ENCODE measurements around the gene METRNL.

The METRNL gene

DNA sequence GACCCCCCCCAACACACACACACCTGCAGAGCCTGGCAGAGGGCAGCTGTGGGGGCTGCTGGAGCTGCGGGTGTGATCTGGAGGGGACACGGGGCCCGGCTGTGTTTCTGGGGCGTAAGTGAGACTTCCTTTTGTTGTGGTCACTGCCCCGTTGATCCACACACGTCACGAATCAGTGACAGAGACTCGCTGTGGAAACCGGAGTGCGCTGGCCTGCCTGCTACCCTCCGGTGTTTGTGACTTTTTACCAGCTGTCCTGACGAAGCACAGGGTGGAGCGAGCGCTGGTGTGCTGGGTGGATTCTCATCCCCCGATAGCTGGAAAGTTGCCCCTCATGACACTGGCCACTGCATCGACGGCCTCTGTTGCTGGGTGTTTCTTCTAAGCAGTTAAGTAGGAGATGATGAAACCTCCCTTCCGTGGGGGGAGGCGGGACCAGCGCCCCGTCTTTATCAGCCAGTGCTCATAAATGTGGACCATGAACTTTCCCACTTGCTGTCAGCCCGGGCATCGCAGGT lies 2.3 kb downstream of the METRNL start:
- no peak for DNase-seq

DNA sequence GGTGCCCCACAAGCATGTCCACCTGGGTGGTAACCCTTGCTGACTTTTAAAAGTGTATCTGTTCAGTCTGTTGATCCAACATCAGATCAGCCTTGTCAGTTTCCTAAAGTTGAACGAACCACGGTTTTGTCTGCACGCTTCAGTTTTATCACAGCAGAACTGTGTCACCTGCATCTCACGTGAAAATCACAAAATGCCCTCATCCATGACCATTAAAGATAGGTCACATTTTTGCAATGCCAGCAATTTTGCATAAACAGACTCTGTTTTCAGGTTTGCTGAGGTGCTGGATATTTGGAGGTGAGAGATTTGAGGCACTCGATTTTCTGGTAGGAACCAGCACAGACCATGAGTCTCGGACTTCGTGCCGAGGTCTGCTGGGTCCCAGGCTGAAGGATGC lies 3.0 kb downstream of the METRNL start:
- DNase-seq = no peak

DNA sequence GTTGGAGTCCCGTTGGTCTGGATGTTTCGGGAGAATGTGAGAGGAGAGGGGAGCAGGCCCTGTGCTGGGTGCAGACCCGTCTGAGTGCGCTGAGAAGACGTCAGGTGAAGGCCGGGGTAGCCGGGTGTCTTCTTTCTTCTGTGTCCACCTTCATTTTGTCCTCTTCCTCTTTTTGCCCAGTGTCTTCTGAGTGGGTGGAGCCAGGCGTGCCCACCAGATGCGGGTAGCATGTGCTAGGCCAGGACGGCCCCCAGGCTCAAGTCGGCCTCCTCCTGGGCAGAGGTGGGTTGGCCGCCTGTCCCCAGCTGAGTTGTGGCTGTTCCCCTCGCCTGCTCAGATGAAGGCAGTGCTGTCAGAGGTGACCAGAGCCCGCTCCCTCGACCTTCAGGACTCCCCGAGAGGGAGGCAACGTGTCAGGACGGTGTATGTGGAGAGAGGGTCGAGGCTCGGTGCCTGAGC lies 3.5 kb downstream of the METRNL start:
- no peak for DNase-seq

DNA sequence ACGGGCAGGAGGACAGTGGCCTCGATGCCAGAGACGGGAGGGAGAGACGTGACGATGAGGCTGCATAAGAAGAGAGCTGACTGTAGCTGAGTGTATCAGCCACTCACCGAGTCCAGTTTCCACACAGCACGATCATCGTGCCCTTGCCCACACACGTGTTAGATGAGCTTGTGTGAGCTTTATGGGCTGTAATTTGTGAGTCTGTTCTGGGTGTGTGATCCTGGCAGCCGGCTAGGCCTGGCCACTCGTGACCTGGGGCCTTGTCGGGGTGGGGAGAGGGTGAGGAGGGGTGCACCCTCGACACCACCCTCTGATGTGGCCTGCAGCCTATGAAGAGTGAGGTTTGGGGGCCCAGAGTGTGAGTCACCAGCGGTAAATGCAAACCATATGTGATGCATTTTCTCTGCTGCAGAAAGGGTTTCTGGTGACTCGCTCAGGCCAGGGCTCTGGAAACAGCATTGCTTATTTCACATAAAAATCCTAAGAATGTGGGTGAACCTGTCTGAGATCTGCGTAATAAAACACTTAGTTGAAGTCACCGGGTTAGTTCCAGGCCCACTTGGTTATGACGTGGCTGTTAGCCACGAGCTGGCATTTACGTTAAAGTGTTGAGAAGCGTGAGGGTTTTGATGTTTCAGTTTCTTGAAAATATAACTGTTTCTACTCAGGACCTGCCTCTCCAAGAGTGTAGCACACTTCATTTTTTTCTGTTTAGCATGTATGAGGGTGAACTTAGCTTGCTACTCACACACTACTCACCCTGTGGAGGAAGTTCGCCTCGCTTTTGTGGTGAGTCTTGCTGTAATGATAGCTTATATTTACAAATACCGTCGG lies 4.2 kb downstream of the METRNL start:
- peak; percentile 89 for DNase-seq

DNA sequence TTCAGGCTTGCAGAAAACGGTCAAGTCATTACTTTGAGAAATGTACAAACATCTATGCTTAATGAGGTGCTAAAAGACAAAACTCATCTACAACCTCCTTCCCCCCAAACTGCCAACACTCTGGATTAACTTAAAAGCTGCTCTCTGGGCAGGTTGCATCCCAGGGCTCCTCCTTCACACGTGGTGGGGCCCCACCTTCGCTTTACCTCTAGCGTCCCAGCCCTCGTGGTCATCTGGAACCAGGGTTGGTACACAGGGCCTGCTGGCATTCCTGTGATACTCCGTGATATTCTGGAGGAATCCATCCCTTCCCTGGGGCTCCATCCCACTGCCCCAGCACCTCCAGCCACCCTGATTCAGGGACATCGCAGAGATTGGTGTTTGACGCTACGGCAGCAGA lies 4.8 kb downstream of the METRNL start:
- no peak for DNase-seq

DNA sequence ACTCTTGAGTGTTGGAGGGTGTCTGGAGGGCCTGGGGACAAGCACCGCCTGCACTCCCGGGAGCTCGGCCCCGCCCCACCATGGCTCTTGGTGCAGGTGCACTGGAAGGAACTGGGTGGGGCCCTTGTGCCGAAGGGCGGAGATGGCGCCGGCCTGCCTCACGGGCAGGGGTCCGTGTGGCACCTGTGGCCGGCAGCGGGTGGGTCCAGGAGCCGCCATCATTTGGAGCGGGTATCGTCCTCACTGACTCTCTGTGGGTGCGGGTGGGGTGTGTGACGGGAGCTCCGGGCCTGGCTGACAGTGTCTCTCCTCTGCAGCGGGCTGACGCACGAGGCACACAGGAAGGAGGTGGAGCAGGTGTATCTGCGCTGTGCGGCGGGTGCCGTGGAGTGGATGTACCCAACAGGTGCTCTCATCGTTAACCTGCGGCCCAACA lies 5.2 kb downstream of the METRNL start:
- no peak for DNase-seq

DNA sequence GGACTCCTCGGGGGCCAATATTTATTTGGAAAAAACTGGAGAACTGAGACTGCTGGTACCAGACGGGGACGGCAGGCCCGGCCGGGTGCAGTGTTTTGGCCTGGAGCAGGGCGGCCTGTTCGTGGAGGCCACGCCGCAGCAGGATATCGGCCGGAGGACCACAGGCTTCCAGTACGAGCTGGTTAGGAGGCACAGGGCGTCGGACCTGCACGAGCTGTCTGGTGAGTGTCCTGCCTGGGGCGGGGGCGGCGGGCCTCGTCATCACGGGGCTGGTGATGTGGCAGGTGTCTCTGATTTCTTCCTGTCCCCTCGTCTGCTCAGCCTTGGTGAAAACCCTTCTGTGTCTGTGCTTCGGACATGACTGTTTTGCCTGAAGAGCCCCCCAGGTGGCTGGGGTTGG lies 5.7 kb downstream of the METRNL start:
- DNase-seq = no peak

DNA sequence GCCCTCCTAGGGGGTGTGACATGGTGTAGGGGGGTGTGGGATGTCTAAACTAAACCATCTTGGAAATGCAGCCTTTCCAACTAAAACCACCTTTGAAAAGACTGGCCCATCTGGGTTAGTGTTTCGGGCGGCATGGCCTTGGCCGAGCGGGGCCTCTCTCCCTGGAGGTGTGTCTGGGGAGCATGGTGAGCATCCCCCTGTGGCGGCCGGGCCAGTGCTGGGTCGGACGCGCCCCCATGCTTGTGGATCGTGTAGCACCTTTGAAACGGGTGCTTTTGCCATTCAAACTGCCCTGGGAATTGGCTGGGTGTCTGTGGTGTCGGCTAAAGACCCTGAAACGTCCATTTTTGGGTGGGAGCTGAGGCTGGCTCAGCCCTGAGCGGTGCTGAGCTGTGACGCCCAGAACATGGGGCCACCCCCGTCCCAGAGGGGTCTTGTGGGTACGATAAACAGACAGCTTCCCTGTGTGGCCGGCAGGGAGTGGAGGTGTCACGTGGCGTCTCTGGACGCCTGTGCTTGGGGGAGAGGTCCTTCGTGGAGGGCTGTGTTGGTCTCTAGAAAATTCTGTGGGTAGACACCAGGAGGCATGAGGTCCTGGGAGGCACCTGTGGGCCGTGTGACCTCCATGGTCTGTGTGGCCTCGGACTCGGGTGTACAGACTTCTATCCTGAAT lies 6.3 kb downstream of the METRNL start:
- no peak for DNase-seq

DNA sequence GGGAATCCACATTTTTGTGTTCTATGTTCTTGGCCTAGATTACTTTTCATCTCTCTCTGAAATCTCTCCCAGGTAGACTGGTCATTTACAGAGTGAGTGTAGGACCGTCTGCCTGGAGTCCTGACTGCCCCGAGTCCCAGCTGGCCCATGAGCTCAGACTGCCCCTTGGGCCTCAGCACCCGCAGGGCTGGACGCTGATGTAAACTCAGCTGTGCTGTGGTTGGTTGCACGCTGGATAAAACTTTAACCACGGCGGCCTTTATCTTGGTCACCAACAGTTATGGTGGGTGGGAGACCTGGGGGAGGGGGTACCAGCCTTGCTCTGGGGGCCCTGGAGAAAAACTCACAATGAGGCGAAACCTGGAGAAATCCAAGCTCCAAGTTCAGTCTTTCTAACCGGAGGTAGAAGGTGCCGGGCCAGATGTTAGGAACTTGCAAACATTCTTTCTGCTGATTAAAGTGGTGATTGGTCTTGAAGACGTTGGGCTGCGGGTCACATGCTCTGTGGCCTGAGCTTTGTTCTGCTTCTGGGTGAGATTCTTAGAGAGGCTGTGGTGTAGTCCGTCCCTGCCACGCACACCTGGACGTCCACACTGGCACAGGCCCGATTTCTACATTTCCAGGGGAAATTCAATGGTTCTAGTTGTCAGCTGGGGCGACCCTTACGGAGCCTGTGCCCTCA lies 6.9 kb downstream of the METRNL start:
- DNase-seq = no peak

DNA sequence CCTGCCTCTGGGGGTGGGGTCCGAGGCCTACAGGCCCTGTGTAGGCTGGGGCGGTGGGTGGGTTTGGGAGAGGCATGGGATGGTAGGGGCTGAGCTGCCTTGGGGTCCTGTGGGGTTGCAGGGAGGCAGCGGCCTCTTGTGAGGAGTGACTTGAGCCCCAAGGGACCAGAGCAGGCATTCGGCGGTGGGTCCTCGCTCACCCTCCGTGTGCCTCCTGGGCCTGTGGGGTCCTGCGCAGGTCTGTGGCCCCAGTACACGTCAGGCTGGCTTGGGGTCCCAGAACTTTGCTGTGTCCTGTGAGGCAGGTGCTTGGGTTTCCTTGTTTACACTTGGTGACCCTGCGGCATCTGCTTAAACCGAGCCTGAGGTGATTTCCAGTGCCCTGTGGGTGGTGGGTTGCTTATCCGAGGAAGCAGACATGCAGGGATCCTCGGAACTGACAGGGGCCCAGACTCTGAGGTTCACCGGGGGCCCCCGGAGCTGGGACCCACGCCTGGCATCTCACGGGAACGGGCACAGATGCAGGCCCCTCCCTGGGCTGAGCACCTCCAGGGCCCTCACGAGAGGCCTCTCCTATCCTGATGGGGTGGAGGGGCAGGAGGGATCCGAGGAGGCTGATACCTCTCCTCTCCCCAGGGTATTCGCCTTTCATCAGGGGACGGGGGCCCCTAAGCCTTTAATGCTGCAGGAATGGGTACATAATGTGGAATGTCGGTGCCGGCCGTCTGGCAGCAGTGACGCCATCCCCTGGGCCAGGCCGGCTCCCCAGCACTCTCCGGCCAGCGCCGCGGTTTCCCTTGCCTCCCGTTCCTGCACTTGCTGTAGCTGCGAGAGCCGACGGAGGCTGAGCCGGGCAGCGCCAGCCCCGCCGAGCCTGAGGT lies 7.7 kb downstream of the METRNL start:
- DNase-seq = no peak

DNA sequence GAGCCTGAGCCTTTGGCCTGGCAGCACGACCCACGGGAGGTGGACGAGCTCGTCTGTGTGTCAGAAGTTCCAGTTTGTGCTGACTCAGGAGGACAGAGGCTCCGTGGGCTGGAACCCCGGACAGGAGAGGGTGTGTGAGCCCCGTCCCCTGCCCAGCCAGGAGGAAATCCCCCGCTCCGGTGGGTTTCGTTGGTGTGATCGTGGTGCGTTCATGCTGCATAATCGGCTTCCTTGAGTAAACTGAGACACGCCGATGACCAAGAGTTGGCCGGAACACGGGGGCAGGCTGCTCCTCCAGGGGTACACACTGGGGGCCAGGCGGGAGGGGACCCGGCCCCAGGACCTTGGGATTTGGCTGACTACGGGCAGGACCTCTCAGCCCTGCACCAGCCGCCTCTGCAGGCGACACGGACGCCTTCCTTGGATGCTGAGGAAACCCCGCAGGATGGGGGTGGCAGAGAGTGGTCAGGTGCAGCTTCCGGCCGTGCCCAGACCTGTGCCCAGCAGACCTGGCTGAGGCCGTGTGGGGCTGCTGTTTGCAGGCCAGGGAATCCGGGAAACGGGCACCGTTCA lies 8.5 kb downstream of the METRNL start:
- no peak for DNase-seq

DNA sequence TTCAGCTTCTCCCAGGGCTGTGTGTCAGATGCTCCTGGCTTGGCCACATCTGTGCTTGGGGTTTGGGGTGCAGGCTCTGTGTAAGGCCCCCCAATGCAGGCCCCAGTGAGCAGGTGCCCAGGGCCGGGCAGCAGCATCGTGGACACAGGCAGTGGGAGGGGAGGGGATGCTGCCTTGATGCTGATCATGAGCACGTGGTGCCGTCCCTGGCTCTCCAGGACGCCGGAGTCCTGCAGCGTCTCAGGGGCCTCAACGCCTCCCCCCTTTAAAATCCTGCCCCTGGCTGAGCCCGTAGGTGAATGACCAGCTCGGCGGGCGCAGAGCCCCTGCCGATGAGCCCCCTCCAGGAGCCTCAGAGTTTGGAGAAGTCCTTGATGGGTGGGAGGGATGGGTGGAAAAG lies 9.0 kb downstream of the METRNL start:
- no peak for DNase-seq

DNA sequence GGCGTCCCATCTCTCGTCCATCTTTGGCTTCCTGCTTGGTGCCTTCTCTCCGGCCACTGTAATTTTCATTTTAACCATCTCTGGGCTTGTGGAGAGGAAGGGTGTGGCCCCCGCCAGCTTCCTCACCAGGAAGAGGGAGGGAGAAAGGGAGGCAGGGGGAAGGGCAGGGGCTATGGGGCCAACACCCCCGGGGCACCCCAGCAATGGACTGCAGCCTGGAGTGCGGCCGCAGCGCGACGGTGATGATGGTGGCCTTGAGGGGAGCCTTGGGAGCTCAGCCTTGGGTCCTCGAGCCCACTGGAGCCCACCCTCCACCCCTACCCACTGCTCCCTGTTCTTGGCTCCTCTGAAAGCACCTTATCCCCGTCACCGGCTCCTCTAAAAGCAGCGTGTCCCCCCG lies 9.5 kb downstream of the METRNL start:
- no peak for DNase-seq

DNA sequence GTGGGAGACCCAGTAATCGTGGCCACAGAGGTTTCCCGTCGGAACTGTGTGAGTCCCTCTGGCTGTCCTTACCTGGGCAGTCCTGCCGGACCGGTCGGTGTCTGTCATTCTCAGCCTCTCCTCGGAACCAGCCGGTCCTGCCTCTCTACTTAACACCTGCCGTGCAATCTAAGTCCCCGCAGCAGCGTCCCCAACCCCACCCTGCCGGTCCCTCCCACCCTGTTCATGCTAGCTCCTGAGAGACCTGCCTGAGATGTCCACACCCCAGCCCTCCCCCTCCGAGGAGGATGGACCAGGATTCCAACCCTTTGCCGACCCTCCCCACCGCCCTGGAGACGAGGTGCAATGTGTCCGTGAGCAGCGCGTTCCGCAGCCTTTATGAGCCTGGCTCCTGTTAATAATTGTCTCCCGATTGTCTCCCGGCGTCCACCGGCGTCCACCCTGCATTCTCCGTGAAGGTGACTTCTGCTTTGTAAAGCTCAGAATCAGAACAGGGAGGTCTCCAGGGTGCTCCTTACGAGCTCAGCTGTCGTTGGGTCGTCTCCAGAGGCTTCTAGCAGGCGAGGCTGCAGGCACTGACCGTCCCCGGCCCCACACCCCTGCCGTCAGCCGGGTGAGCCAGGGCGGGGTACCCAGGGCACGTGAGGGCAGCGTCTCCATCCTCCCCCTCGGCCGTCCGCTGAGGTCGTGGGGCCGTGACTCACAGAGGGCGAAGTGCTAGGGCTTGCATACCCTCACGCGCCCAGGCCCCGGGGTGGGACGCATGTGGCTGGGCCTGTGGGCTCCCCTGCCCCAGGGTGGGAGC lies 10.1 kb downstream of the METRNL start:
- no peak for DNase-seq

DNA sequence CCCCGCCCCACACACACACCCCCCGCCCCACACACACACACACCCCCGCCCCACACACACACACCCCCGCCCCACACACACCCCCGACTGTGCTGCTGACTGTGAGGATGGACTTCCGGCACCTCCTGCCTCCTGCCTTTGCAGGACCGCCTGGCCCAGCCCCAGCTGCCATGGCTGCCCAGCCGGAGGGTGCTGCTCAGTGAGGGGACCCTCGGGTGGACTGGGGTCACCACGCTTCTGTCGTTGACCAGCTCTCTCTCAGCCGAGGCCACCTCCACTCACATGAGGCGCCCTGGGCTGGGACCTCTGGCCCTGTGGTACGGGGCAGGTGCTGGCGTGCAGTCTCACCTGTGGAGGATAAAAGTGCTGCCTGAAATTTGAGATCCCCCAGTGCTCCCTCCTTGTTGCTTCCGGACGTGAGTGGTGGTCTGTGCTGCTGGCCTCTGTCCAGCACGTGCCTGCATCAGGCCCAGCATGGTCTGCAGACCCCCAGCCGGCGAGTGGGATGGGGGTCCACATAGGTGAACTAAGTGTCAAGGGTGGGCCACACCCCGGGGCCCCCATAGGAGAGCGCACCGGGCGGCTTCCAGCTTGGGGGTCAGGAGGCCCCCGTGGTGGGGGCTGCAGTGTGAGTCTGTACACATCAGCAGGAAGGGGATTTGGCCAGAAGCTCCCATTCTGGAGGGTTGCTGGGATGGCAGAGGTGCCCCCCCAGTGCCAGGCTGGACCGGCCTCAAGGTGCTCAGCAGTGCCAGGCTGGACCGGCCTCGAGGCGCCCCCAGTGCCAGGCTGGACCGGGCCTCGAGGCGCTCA lies 11.2 kb downstream of the METRNL start:
- DNase-seq = no peak

DNA sequence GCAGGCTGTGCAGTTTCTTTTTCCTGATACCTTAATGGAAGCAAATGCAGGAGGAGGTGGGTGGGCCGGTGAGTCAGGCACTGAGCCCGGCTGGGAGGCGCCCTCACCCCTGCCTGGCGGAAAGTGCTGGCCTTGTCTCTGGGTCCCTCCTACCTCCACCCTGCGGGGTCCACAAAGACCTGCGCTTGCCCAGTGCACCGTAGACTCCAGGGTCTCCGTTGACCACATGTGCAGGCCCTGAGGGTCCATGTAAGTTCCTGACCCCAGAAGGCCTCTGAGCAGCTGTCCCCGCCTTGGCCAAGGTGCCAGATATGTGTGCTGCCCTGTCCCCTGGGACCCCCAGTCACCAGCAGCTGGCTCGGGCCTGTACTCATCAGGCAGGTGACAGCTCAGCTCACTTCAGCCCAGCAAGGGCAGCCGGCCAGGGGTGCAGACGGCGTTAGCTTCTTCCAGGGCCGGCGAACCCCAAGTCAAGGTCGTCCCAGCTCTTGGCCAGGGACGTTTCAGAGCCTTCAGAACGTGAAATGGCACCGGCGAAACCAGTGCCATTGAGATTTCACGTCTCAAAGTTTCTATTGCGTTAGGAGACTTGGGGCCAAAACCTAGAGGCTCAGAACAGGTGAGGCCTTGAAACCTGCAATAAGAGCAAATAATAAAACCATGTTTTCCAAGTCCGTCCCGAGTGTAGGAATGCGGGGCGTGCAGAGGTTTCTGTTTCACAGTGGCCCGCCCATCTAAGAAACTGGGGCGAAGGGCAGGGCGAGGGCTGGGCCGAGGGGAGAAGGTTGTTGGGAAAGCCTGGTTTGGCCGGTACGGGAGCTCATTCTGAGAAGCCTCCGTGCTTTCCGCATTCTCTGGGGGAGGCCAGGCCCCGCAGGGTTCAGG lies 12.1 kb downstream of the METRNL start:
- no peak for DNase-seq

DNA sequence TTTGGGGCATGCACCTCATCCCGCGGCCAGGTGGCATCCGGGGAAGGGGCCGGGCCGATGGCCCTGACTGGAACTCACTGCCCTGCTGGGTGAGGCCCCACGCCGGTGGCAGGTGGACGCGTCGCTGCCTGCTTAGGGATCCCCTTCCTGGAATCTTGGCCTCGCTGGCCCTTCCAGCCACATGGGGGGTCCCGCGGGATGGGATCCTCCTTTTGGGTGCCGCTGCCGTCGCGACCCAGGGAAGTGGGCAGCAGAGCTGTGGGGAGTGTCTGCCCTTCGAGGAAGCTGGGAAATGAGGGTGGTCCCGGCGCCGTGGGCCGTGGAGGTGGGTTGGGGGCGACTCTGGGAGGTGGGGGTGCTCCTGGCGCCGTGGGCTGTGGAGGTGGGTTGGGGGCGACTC lies 12.8 kb downstream of the METRNL start:
- DNase-seq = no peak

DNA sequence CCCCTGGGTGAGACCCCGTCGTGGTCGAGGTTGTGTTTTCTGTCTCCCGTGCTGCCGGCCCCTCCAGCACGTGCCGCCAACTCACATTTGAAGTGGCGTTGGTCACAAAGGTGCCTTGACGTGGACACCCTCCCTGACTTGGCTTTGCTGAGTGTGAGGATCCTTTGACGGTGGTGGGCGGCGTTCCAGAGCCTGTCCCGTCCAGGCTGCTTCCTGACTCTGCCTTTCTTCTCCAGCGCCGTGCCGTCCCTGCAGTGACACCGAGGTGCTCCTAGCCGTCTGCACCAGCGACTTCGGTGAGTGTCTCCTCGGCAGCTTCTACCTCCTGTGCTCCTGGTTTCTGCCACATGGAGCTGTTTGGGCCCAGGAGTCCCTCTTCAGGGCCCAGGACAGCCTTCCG lies 13.5 kb downstream of the METRNL start:
- DNase-seq = no peak

DNA sequence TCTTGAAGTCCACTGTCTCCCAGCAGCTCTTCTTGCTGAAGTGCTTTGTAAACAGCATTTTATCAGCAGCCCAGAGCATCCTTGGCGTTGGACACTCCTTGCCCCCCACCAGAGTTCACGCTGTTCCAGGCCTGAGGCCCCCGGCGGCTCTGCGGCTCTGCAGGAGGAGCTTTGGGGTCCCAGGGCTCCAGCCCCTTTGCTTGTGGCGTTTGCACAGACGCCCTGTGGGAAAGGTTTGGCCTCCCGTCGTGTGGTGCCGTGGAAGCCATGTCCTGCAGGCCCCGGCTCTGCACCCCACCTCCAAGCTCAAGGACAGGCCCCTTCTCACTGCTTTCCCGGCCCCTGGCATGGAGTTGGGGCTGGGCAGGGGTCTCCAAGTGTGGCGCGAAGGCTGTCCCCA lies 14.1 kb downstream of the METRNL start:
- no peak for DNase-seq

All from right hindlimb (tissue), 1 donor.